ENCODE data around the gene SLC6A9.

- TF ChIP-seq EZH2 (IDR thresholded peaks at IDR 0.05; ENCODE audit: borderline replicate concordance, low read length) (no peak), CTCF (conservative IDR thresholded peaks at IDR 0.05 in 1 of 2, IDR thresholded peaks at IDR 0.05 in 1 of 2; ENCODE audit: extremely low read depth in 1 of 2, insufficient read depth in 1 of 2, low read depth in 1 of 2, low read length in 2 of 2) (no peak)
Measured at GRCh38 chr1:44076066-44076465, 44.8 kb upstream of the SLC6A9 start.
